ENCODE data around the gene ACCS.

The ACCS gene

GRCh38 chr11:44095506-44096359 is 29.7 kb downstream of the ACCS start, which contains the start of gene EXT2:
EXT2 (plus strand) TSS chr11:44095678; CDS start chr11:44107713, 12,035 bp downstream.
- DNase-seq, result peak; percentile 53

- DNase-seq, result no peak
Observed at GRCh38 chr11:44096360-44097185, 30.5 kb downstream of the ACCS start.

GRCh38 chr11:44097821-44098220 is 31.8 kb downstream of the ACCS start:
- DNase-seq, result no peak

- DNase-seq, result no peak
Observed at GRCh38 chr11:44101098-44101497, 35.0 kb downstream of the ACCS start.

GRCh38 chr11:44104481-44105294 is 38.6 kb downstream of the ACCS start:
- no peak for DNase-seq

- DNase-seq, result no peak
Observed at GRCh38 chr11:44108260-44108659, 42.2 kb downstream of the ACCS start.

- no peak for DNase-seq
Observed at GRCh38 chr11:44110231-44110679, 44.2 kb downstream of the ACCS start.

- DNase-seq, result no peak
Observed at GRCh38 chr11:44112091-44112821, 46.2 kb downstream of the ACCS start.

GRCh38 chr11:44113018-44113417 is 46.9 kb downstream of the ACCS start:
- no peak for DNase-seq

- no peak for DNase-seq
Observed at GRCh38 chr11:44113572-44113971, 47.5 kb downstream of the ACCS start.

- no peak for DNase-seq
Observed at GRCh38 chr11:44116234-44116830, 50.3 kb downstream of the ACCS start.

- no peak for DNase-seq
Observed at GRCh38 chr11:44120169-44120568, 54.1 kb downstream of the ACCS start.

GRCh38 chr11:44125598-44125997 is 59.5 kb downstream of the ACCS start:
- no peak for DNase-seq

- DNase-seq, result no peak
Observed at GRCh38 chr11:44126304-44126703, 60.2 kb downstream of the ACCS start.

GRCh38 chr11:44127130-44127529 is 61.1 kb downstream of the ACCS start:
- no peak for DNase-seq

GRCh38 chr11:44128729-44129128 is 62.7 kb downstream of the ACCS start:
- DNase-seq, result no peak

GRCh38 chr11:44130751-44131150 is 64.7 kb downstream of the ACCS start:
- no peak for DNase-seq

- DNase-seq, result no peak
Observed at GRCh38 chr11:44133335-44133946, 67.4 kb downstream of the ACCS start.
